ENCODE measurements around the gene RHOU.

Gene RHOU

GRCh38 chr1:228737601-228738041 lies 2.3 kb downstream of the RHOU start:
- no peak for DNase-seq (ENCODE audit: low read depth in 2 of 2)

DNA sequence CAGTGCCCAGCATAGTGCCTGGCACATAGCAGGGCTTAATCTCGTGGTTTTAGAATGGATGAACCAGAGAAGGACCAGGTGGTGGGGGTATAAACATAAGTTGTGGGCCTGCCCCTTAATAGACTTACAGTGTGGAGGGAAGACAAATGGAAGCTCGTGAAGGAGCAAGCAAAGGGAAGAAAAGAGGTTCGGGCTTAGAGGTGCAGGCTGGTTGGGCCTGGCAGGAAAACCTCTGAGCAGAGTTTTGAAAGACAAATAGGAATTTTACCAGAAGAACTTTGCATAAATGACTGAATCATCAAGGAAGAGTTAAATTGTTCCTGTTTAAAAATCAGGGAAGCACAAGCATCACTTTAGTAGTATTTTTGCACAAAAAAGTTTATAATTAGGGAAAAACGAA lies 4.5 kb downstream of the RHOU start:
- no peak for DNase-seq (ENCODE audit: low read depth in 2 of 2)

- no peak for DNase-seq (ENCODE audit: low read depth in 2 of 2)
These were observed 5.5 kb downstream of the RHOU start for GRCh38 chr1:228740543-228741317.

- no peak for DNase-seq (ENCODE audit: low read depth in 2 of 2)
These were observed 7.1 kb downstream of the RHOU start for GRCh38 chr1:228742281-228742860.

DNA sequence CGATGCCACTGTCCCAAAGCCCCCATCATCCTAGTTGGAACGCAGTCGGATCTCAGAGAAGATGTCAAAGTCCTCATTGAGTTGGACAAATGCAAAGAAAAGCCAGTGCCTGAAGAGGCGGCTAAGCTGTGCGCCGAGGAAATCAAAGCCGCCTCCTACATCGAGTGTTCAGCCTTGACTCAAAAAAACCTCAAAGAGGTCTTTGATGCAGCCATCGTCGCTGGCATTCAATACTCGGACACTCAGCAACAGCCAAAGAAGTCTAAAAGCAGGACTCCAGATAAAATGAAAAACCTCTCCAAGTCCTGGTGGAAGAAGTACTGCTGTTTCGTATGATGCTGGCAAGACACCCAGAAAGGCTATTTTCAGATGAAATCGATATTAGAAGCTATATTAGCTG lies 8.1 kb downstream of the RHOU start:
- no peak for DNase-seq (ENCODE audit: low read depth in 2 of 2)

DNA sequence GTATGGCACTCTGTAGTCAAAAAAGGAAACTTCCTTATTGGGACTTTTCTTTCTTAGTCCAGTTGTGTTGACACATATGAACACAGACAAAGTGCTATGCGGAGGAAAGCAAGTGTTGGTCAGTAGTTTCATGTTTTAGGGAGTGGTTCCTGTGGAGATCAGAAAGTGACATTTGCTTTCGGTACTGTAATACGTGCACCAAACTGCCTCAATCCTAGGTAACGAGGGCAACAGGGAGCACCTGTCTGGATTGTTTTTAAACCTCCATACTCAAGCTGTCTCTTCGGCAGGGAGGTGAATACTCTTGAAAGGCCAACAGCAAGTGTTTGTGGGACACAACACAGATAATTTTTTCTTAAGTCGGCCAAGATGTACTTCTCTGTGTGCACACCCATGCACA lies 9.1 kb downstream of the RHOU start:
- no peak for DNase-seq (ENCODE audit: low read depth in 2 of 2)

DNA sequence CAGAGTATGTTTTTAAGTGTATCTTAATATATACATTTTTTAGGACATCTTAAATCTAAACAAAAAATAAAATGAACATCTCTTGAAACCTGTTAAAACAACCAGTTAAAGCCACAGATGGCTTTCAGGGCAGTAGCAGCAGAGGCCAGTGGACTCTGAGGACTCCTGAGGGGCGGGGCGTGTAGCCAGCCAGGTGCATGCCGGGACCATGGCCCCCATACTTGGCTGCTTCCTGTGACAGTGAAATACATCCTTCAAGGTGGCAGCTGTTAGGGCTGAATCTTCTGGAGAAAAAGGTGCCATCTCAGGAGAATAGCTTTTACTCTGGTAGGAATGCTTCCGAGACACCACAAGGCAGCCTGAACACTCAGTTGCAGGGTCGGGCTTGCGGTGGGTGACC lies 9.6 kb downstream of the RHOU start:
- no peak for DNase-seq (ENCODE audit: low read depth in 2 of 2)

GRCh38 chr1:228745497-228745896 lies 10.2 kb downstream of the RHOU start:
- DNase-seq (ENCODE audit: low read depth in 2 of 2), result no peak

DNA sequence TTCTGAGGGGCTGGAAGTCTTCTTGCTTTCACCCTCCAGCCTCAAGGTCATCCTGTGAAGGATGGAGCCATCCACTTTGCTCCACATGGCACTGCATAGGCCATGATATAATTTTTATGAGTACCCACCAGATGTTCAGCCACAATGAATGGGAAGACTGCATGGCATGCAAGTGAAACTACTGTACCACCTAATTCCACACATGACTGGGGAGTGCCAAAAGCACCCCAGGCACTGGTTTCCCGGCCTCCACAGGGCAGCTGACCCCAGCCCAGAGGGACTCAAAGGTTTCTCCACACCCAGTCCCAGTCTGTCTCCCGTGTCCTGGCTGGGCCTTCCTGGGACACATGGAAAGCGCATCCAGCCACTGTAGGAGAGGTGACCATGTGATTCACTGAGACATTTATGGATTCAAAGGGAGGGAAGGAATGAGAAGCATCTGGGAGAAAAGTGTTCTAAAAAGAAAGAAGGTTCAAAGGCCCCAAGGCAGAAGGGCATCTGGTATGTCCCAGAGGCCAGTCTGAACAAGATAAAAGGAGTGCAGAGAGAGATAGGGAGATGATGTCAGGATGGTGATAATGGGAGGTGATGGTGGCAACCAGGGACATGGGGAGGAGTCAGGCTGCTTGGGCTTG lies 12.1 kb downstream of the RHOU start:
- no peak for DNase-seq (ENCODE audit: low read depth in 2 of 2)

GRCh38 chr1:228748029-228748428 lies 12.8 kb downstream of the RHOU start:
- DNase-seq (ENCODE audit: low read depth in 2 of 2), result no peak

- DNase-seq (ENCODE audit: low read depth in 2 of 2), result no peak
These were observed 13.2 kb downstream of the RHOU start for GRCh38 chr1:228748431-228748830.

GRCh38 chr1:228749765-228750164 lies 14.5 kb downstream of the RHOU start:
- no peak for DNase-seq (ENCODE audit: low read depth in 2 of 2)

DNA sequence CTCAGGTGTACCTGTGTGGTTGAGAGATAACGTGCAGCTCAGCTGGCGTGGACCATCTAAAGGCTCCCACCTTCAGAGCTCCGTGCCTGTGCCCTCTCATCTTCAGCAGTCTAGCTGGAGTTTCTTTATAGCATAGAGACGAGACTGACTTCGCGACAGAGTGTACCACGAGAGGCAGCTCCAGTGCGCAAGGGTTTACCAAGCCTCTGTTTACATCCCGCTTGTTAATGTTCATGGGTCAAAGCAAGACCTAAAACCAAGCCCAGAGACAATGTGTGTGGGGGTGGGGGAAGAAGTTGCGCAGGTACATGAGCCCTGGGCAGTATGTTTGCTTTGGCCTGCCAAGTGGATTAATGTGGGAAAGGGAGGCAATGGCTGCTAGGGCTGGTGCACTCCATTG lies 15.6 kb downstream of the RHOU start:
- no peak for DNase-seq (ENCODE audit: low read depth in 2 of 2)

DNA sequence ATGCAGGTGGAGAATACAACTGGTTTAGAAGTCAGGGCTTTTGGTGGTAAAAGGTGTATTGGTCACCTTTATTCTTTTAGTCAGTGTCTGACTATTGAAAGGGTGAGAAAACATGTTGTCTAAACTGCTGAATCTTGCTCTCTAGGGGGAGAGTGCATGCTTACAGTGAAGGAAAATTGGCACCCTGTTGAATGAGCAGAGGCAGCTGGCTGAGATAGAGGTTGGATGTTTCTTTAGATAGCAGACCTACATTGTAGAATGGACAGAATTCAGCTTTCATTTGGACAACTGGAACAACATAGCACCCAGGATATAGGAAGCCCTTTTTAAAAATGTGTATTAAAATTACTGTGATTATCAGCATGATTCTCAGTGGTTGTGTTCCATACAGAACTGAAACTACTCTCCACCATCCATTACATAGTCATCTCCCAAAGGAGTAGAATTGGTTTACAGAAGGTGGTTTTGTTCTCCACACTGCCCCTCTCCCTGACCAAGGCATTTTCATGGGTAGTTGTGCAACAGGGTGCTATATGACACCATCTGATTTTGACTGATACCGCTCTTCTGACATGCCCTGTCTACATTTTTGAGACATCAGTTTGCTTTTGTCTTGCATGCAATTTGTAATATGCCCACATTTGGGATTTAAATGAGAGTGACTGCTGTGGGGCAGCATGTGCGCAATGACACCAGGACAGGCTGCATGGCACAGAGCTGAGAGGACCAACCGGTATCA lies 16.2 kb downstream of the RHOU start:
- DNase-seq (ENCODE audit: low read depth in 2 of 2), result no peak

GRCh38 chr1:228752258-228752657 lies 17.0 kb downstream of the RHOU start:
- DNase-seq (ENCODE audit: low read depth in 2 of 2), result no peak

DNA sequence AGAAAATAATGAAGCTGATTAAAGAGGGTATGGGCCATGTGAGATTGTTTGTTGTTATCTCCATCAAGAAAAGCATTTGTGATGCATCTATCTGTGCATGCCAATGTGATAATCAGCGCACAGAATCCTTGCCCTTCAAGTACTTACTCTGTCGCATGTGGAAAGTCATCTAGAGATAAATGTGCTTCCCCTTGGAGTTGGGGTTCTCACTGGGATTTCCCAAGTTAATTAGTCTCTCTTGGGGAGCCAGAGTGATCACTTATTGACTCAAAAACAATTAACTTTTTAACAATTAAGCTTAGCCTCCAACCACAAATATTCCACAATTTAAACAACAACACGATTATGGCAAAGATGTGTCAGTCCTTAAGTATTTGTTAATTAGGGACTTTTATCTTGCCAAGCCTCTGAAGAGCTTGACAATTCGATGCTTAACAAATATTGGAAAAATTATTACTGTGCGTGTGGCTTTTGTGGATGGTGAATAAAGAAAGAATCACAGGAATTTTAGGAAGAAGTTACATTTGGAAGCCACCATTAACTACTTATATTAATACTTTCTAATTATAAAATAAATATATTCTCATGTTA lies 17.5 kb downstream of the RHOU start:
- no peak for DNase-seq (ENCODE audit: low read depth in 2 of 2)

DNA sequence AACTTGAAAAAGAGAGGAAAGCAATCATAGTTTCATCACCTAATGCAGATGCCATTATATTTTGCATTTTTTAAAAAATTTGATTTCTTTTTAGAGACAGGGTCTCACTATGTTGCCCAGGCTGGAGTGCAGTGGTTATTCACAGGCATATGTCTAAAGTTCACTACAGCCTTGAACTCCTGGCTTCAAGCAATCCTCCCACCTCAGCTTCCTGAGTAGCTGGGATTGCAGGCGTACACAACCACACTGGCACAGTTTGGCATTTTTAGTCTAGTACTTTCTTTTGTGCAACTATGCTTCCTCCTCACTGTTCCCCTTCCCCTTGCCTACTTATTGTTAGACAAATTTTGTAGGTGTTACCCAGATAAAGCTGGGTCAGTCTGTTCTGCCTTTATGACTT lies 18.0 kb downstream of the RHOU start:
- DNase-seq (ENCODE audit: low read depth in 2 of 2), result no peak

DNA sequence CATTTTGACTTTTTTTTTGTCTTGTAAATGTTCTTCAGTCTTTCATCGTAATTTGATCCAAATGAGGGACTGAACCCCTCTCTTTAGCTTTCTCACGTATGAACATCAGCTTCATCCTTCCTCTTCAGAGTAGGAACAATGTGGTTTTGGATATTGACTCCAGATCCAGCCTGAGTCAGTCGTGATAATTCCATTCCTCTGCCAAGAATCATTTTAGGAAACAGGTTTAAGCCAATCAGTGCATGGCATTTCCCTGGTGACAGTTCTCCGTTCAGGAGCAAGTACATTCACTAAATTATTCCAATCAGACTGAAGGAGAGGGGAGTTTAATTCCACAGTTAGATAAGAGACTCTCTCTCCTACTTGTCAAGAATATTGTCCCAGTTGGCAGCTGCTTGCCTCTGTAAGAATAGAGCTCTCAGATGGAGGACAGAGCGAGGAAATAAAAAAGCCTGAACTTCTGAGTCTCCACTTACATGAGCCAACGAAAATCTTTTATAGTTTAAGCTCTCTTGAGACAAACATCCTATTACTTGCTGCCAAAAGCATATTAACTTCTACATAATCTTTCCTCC lies 18.6 kb downstream of the RHOU start:
- no peak for DNase-seq (ENCODE audit: low read depth in 2 of 2)

GRCh38 chr1:228754646-228755268 lies 19.5 kb downstream of the RHOU start:
- no peak for DNase-seq (ENCODE audit: low read depth in 2 of 2)

DNA sequence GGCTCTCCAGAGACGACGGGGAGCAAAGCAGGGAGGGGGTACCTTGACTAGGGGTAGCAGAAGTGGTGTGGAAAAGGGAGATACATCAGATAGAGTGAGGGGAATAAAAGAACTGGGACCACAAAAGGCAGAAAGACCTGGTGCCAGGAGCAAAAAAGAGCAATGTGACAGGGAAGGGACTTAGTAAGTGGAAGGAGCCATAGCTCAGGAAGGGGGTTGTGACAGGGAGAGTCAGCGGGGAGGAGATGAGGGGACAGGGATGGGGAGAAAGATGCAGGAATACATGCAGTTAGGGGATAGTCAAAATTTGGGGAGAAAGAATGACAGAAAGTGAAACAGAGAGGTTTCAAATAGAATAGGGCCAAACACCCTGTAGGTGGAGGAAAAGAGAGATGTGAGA lies 20.5 kb downstream of the RHOU start:
- no peak for DNase-seq (ENCODE audit: low read depth in 2 of 2)

- DNase-seq (ENCODE audit: low read depth in 2 of 2), result no peak
These were observed 21.2 kb downstream of the RHOU start for GRCh38 chr1:228756457-228756856.

Data from stimulated activated CD8-positive, alpha-beta memory T cell treated with anti-CD3 and anti-CD28 coated beads, Interleukin-15, amount 100 ng/mL, for 4 hours (primary cell).